CD14-positive monocyte (primary cell): Measurements from ENCODE around the gene TNRC6A. TPM values are rescaled to one million over a fixed set of nuclear protein-coding genes. Genes with fewer than 3 reads are reported as not detected.
A peak's percentile ranks its signal among the peaks of the same experiment; 100 is the strongest.

ENCODE experiments used
- DNase-seq, 3 donors: peaks; one replicate each; pipeline ENCODE4 v3.0.0-alpha.2; 2011 to 2022
- H2AFZ ChIP-seq: 2 replicates; pipeline ENCODE4 v1.6.0; 2012; ENCODE audit warnings: mild to moderate bottlenecking, low read depth, low read length, inconsistent platforms; ENCODE audit not compliant: insufficient read depth, poor library complexity, severe bottlenecking
- H3K27ac ChIP-seq, 2 donors: 1 replicate in 1 of 2; 2 replicates in 1 of 2; pipeline ENCODE4 v1.5.1; 2012 to 2013; ENCODE audit warnings: low read length in 2 of 2, control low read depth in 1 of 2, inconsistent platforms in 1 of 2, low read depth in 1 of 2, mild to moderate bottlenecking in 1 of 2
- H3K27me3 ChIP-seq, 2 donors: one replicate each; pipeline versions ENCODE4 v1.6.0 to v1.6.1; 2011 to 2013; ENCODE audit warnings: low read length in 2 of 2; ENCODE audit not compliant: control insufficient read depth in 2 of 2, insufficient read depth in 2 of 2
- H3K36me3 ChIP-seq, 2 donors: replicated peaks in 1 of 2; 1 replicate in 1 of 2; 2 replicates in 1 of 2; pipeline versions ENCODE4 v1.5.1 to v1.6.1; 2012 to 2013; ENCODE audit warnings: low read length in 2 of 2, control low read depth in 1 of 2, inconsistent platforms in 1 of 2, mild to moderate bottlenecking in 1 of 2; ENCODE audit not compliant: insufficient read depth in 2 of 2, control insufficient read depth in 1 of 2
- H3K4me1 ChIP-seq, 2 donors: 1 replicate in 1 of 2; 2 replicates in 1 of 2; pipeline versions ENCODE4 v1.5.1 to v1.6.1; 2012 to 2013; ENCODE audit warnings: low read length in 2 of 2, control low read depth in 1 of 2, inconsistent platforms in 1 of 2, mild to moderate bottlenecking in 1 of 2, moderate library complexity in 1 of 2; ENCODE audit not compliant: insufficient read depth in 2 of 2, control insufficient read depth in 1 of 2
- H3K4me2 ChIP-seq: replicated peaks from 2 replicates; pipeline ENCODE3; 2012; ENCODE audit warnings: low read length, moderate library complexity, mild to moderate bottlenecking; ENCODE audit not compliant: poor library complexity, severe bottlenecking; ENCODE audit errors: extremely low read depth
- H3K4me3 ChIP-seq, 3 experiments: fragments of 200-600 bp in 1 of 3; sonication (generic) in 1 of 3; replicated peaks in 1 of 3; 1 replicate in 2 of 3; 2 replicates in 1 of 3; pipeline ENCODE4 v1.5.1; 2011 to 2013; ENCODE audit warnings: low read length in 3 of 3, mild to moderate bottlenecking in 3 of 3, control low read depth in 2 of 3, low read depth in 2 of 3, inconsistent platforms in 1 of 3, moderate library complexity in 1 of 3
- H3K79me2 ChIP-seq: 2 replicates; pipeline ENCODE4 v1.6.0; 2012; ENCODE audit warnings: mild to moderate bottlenecking, control low read depth, inconsistent platforms, low read length, moderate library complexity; ENCODE audit not compliant: insufficient read depth
- H3K9ac ChIP-seq: 2 replicates; pipeline ENCODE4 v1.6.0; 2017; ENCODE audit warnings: low read length, mild to moderate bottlenecking; ENCODE audit not compliant: insufficient read depth, poor library complexity, severe bottlenecking
- H3K9me3 ChIP-seq, 2 donors: replicated peaks in 1 of 2; 1 replicate in 1 of 2; 2 replicates in 1 of 2; pipeline versions ENCODE4 v1.5.1 to v1.6.1; 2012 to 2013; ENCODE audit warnings: low read length in 2 of 2, control low read depth in 1 of 2; ENCODE audit not compliant: control insufficient read depth in 1 of 2, insufficient read depth in 1 of 2
- H4K20me1 ChIP-seq: 2 replicates; pipeline ENCODE4 v1.6.0; 2012; ENCODE audit warnings: mild to moderate bottlenecking, low read length, control low read depth, moderate library complexity; ENCODE audit not compliant: insufficient read depth
- H3K27ac Mint-ChIP-seq, 7 donors: one replicate each; pipeline ENCODE4 v1.8.0; 2020; ENCODE audit warnings: mild to moderate bottlenecking in 7 of 7, mixed read lengths in 7 of 7, moderate library complexity in 6 of 7, inconsistent platforms in 2 of 7
- H3K27me3 Mint-ChIP-seq, 3 donors: one replicate each; pipeline ENCODE4 v1.8.0; 2021 to 2022; ENCODE audit warnings: low read depth in 3 of 3, mild to moderate bottlenecking in 3 of 3, mixed read lengths in 3 of 3, moderate library complexity in 3 of 3, inconsistent platforms in 1 of 3
- H3K36me3 Mint-ChIP-seq, 2 donors: one replicate each; pipeline ENCODE4 v1.8.0; 2020; ENCODE audit warnings: mixed read lengths in 2 of 2, inconsistent platforms in 1 of 2, mild to moderate bottlenecking in 1 of 2
- H3K4me1 Mint-ChIP-seq: one replicate; pipeline ENCODE4 v1.8.0; 2020; ENCODE audit warnings: mild to moderate bottlenecking, mixed read lengths
- H3K4me3 Mint-ChIP-seq, 2 donors: one replicate each; pipeline ENCODE4 v1.8.0; 2020; ENCODE audit warnings: mild to moderate bottlenecking in 2 of 2, mixed read lengths in 2 of 2, moderate library complexity in 1 of 2
- H3K9me3 Mint-ChIP-seq, 7 donors: one replicate each; pipeline ENCODE4 v1.8.0; 2020 to 2022; ENCODE audit warnings: mixed read lengths in 7 of 7, mild to moderate bottlenecking in 6 of 7, moderate library complexity in 6 of 7, inconsistent platforms in 2 of 7
- WGBS: methylation state at CpG from one replicate; pipeline ENCODE4 v1.1.5; 2013; ENCODE audit warnings: missing lambda C conversion rate; ENCODE audit not compliant: insufficient coverage; 5-methylcytosine and 5-hydroxymethylcytosine counted together
- intact Hi-C, 2 donors: fragments of 100-400 bp; cut with micrococcal nuclease; formaldehyde crosslinking; loops; one replicate each; pipeline versions ENCODE4 v1.15.0 to v1.15.1; 2023
- polyA plus RNA-seq, 3 donors: library from polyadenylated mRNA; depleted of rRNA in 1 of 3; unstranded in 2 of 3; stranded (reverse) in 1 of 3; fragments of 300-500 nt in 2 of 3; fragments of >200 nt in 1 of 3; fragmentation: Illumina TruSeq in 2 of 3; gene quantifications; 1 replicate in 2 of 3; 2 replicates in 1 of 3; pipeline ENCODE4 v1.2.3, GENCODE V29; 2012 to 2021
- TF ChIP-seq, protein P1 (sequence below): fragments of 200-600 bp; IDR thresholded peaks from one replicate; pipeline ENCODE4 v1.8.0; 2022; ENCODE audit warnings: antibody characterized with exemption, mild to moderate bottlenecking

The TNRC6A gene
- polyA plus RNA-seq, 3 donors = 3.3 to 36.1 (median 4.0) TPM

DNA sequence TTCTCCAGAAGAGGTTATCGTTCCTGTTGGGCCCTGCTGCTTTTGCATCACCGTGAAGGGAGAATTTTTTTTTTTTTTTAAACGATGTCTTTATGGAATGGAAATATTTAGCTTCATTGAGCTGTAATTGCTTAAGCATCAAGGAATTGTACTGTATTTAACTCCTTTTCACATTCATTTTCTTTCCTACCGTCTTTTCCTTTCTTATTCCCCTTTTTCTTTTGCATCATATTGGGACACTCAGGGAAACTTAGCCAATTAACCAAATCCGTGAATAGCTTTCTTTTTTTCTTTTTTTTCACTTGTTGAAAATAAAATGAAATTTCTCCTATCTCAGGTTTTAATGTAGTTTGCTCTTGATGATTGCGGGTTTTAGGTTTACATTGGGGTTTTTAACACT, 1.5 kb downstream of the TNRC6A start:
- Mint-ChIP-seq H3K9me3 (no peaks in the 10 kb centered on the region), H3K36me3 (peaks cover 17% of the 10 kb centered on the region in 2 donors), H3K27ac (peak overlapping the region in 2 of 7 donors; percentile 40 to 73), H3K27me3 (peaks cover 0 to 3% (median 3%) of the 10 kb centered on the region in 3 donors), H3K4me3 (peak overlapping the region; percentile 12 to 66), H3K4me1 (peaks cover 27% of the 10 kb centered on the region)
- WGBS = no CpG with 5 or more reads among the region's 6 CpGs
- Histone ChIP-seq H3K9me3 (no peaks in the 10 kb centered on the region), H4K20me1 (peaks cover 53% of the 10 kb centered on the region), H3K27me3 (no peaks in the 10 kb centered on the region), H3K27ac (no peak overlapping the region), H2AFZ (no peak overlapping the region), H3K4me1 (peaks cover 15 to 29% of the 10 kb centered on the region in 2 donors), H3K4me2 (peak overlapping the region; percentile 95), H3K79me2 (peaks cover 66% of the 10 kb centered on the region), H3K4me3 (peak overlapping the region in 1 of 3 experiments; percentile 78), H3K36me3 (peaks cover 0 to 20% of the 10 kb centered on the region in 2 donors), H3K9ac (no peak overlapping the region)
- DNase-seq = no peak
- intact Hi-C loops = no loop called here
- TF ChIP-seq, protein P1, sequence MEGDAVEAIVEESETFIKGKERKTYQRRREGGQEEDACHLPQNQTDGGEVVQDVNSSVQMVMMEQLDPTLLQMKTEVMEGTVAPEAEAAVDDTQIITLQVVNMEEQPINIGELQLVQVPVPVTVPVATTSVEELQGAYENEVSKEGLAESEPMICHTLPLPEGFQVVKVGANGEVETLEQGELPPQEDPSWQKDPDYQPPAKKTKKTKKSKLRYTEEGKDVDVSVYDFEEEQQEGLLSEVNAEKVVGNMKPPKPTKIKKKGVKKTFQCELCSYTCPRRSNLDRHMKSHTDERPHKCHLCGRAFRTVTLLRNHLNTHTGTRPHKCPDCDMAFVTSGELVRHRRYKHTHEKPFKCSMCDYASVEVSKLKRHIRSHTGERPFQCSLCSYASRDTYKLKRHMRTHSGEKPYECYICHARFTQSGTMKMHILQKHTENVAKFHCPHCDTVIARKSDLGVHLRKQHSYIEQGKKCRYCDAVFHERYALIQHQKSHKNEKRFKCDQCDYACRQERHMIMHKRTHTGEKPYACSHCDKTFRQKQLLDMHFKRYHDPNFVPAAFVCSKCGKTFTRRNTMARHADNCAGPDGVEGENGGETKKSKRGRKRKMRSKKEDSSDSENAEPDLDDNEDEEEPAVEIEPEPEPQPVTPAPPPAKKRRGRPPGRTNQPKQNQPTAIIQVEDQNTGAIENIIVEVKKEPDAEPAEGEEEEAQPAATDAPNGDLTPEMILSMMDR = no peak

DNA sequence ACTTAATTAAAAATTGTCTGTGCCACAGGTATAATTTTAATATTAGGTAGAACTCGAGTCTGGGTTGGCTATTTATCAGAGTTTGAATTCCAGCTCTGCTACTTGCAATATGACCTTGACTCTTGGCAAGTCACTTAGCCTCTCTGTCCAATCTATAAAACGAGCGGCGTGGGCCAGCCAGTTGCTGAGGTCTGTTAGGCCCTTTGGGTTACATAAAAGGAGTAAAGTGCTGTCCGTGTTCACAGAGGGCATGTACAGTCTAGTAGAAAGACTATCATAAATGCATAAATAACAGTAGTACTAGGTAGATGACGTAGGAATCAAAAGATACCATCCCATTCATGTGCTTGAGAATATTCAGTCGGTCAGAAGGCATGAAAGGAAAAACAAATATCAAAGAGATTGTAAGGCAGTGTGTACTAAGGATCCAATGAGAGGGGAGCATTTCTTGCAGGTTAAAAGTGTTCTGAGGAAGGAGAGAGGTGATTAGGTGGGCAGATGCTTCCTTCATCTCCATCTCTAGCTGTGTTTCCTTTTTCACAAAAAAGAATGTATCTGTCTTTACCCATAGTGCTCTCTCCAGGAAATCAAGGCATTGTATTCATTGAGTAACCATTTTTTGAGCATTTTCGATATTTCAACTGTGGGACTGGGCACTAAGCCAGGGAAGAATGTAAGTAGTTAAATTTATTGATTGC, 2.4 kb downstream of the TNRC6A start:
- Histone ChIP-seq H3K9me3 (no peaks in the 10 kb centered on the region), H4K20me1 (peaks cover 62% of the 10 kb centered on the region), H3K27me3 (no peaks in the 10 kb centered on the region), H2AFZ (no peak overlapping the region), H3K9ac (no peak overlapping the region), H3K4me3 (no peak overlapping the region), H3K4me1 (peaks cover 18 to 34% of the 10 kb centered on the region in 2 donors), H3K4me2 (no peak overlapping the region), H3K27ac (no peak overlapping the region), H3K36me3 (peaks cover 0 to 20% of the 10 kb centered on the region in 2 donors), H3K79me2 (peaks cover 76% of the 10 kb centered on the region)
- DNase-seq = no peak
- Mint-ChIP-seq H3K27ac (peak overlapping the region in 1 of 7 donors; percentile 79), H3K36me3 (peaks cover 17% of the 10 kb centered on the region in 2 donors), H3K4me3 (no peak overlapping the region), H3K27me3 (peaks cover 0 to 3% (median 0%) of the 10 kb centered on the region in 3 donors), H3K9me3 (no peaks in the 10 kb centered on the region), H3K4me1 (peaks cover 33% of the 10 kb centered on the region)
- WGBS = 100% methylated on average over 3 of the region's 8 CpGs
- intact Hi-C loops = no loop called here
- TF ChIP-seq, protein P1 = no peak
